HG02884 (cell line): ENCODE measurements around the gene HYOU1.
"Not testable (repeated sequence)": the region's sequence is repeated elsewhere in the genome, so short reads cannot be mapped to it uniquely, and the experiment has no call there.

Source experiments
- ATAC-seq: cut with Tn5 transposase; IDR thresholded peaks from one replicate; pipeline ENCODE4 v1.9.1; 2021; ENCODE audit warnings: mild to moderate bottlenecking, moderate library complexity; ENCODE audit not compliant: unreplicated experiment

Gene HYOU1

DNA sequence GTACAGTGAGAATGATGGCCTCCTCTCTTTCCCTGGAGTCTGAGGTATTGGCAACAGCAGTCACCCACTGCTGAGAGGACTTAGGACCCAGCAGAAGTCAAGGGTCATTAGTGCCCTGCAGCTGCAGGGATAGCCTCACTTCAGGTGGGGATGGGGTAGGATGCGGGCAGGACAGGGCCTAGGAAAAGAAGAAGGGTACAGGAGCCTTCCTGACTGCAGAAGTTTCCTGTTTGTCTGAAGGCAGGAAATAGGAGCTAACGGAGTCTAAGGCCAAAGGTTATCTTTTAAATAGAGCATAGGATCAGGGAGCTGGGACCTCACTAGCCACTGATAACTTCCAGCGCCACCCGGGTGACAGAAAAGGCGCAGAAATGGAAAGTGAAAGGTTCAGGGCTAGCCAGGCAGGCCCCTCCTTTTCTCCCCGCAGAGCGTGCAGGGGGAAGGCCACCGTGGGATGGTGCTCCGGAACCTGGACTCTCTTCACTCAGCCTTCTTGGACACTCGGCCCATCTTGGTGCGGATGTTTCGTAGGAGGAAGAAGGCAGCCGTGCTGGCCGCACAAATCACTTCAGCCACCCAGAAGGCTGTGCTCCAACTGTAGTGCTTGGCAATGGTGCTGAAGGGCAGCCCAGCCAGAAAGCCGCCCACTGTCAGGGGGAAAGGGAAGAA, 32.4 kb downstream of the HYOU1 start:
- no peak for ATAC-seq

DNA sequence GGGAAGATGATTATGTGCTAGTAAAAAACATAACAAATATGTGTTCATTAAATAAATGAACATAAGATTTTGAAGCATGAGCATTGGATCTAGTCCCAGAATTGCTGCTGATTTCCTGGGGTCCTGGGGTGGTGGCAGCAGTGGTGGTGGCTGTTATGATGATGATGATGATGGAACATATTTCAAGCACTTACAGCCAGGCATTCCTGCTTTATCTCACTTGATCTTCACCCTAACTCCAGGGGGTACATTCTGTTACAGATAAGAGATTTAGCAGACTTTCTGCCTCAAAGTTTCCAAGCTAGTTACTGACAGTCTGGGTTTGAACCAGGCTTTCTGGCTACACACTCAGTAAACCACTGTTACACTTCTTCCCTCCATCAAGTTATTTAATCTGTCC, 33.3 kb downstream of the HYOU1 start:
- ATAC-seq, result no peak

DNA sequence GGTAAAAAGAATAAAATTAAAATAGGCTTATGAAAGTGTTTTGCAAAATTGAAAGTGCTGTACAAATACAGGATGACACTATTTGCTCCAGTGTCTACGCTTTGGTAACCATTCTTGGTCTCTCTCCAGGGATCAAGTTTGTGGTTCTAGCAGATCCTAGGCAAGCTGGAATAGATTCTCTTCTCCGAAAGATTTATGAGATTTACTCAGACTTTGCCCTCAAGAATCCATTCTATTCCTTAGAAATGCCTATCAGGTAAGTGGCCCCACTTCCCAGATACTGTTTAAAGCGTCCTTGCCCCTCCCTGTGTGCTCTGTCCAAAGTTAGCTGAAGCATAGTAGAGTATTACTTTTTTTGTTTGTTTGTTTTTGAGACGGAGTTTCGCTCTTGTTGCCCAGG, 35.4 kb downstream of the HYOU1 start:
- no peak for ATAC-seq

GRCh38 chr11:119019996-119020395, 37.0 kb downstream of the HYOU1 start:
- ATAC-seq, result no peak

DNA sequence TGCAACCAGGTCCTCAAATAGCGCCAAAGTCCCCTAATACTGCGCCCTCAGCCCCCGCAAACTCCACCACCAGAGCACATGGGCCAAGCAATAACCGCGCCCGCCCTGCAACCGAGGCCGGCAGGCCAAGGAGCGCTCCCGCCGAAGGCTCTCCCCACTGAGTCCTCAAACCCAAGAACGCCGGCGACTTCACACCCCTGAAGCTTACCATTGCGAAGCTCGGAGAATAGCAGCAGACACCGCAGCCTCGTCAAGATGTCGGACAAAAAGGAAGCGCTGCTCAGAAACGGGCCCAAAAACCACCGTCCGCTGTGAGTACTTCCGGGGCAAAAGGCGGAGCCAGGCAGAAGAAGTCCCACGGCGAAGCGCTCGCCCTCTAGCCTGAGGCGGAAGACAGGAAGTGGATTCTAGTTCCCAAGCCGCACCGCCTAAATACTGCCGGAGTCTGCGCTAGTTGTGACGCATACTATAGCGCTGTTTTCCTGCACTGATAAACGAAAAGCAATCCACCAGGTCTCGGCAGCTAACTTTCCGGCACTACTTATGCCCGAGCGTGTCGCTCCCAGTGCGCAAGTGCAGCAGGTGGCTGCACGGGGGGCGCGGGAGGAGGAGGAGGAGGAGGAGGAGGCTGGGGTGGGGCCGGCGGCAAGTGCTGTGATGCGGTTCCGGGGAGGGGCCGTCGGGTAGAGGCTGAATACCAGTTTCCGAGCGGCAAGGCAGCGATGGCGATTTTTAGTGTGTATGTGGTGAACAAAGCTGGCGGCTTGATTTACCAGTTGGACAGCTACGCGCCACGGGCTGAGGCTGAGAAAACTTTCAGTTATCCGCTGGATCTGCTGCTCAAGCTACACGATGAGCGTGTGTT, 38.7 kb downstream of the HYOU1 start, which contains the start of the genes RPS25 and TRAPPC4:
RPS25 (minus strand) TSS at position 270 of the 865 bp plus-strand sequence; CDS start at position 211, 59 bp downstream.
TRAPPC4 (plus strand) TSS at position 693 of the 865 bp plus-strand sequence; CDS start at position 723, 30 bp downstream.
- ATAC-seq, result peak; percentile 85

GRCh38 chr11:119017377-119017776, 39.6 kb downstream of the HYOU1 start:
- not testable (repeated sequence) for ATAC-seq

GRCh38 chr11:119016216-119017009, 40.6 kb downstream of the HYOU1 start:
- ATAC-seq, result no peak

- no peak for ATAC-seq
Observed at GRCh38 chr11:119015054-119015611, 41.9 kb downstream of the HYOU1 start.

DNA sequence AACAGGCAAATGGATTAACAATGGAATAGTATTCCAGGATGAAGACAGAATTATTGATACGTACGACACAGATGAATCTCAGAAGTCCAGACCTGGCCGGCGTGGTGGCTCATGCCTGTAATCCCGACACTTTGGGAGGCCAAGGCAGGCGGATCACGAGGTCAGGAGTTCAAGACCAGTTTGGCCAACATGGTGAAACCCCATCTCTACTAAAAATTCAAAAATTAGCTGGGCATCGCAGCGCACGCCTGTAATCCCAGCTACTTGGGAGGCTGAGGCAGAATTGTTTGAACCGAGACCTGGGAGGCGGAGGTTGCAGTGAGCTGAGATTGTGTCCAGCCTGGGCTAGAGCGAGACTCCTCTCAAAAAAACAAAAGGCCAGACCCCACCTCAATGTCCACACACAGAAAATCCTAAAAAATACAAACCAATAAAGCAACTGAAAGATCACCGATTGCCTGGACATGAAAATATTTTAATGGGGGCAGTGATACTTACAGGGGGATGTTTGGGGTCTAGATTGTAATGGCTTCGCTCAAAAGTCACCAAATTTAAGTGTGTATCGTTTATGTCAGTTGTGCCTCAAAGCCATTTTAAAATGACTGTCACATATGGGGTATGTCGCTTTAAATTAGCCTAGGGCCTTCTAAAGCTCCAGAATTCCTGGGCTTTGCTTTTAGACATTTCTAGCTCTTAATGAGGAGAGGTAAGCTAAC, 42.6 kb downstream of the HYOU1 start:
- ATAC-seq, result no peak

- ATAC-seq, result no peak
Observed at GRCh38 chr11:119012629-119013170, 44.3 kb downstream of the HYOU1 start.

GRCh38 chr11:119011476-119012053, 45.4 kb downstream of the HYOU1 start:
- ATAC-seq, result no peak

- ATAC-seq, result no peak
Observed at GRCh38 chr11:119006656-119007055, 50.3 kb downstream of the HYOU1 start.

DNA sequence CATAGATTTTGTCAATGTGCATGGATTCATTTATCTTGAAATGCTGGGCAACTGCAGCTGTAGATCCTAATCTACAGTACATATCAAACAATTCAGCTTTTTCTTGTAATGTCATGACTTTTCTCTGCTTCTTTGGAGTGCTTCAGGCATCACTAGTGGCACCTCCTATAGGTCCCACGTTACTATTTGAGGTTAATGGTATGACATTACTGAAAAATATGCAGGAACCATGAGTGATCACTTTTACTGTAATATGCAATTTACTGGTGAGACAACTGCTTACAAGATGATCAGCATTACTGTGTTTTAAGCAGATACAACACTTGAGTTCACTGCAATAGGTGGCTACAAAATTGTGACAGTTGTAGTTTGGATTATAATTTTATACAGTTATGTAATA, 56.1 kb downstream of the HYOU1 start:
- ATAC-seq, result no peak

GRCh38 chr11:118998822-118999221, 58.2 kb downstream of the HYOU1 start:
- no peak for ATAC-seq

DNA sequence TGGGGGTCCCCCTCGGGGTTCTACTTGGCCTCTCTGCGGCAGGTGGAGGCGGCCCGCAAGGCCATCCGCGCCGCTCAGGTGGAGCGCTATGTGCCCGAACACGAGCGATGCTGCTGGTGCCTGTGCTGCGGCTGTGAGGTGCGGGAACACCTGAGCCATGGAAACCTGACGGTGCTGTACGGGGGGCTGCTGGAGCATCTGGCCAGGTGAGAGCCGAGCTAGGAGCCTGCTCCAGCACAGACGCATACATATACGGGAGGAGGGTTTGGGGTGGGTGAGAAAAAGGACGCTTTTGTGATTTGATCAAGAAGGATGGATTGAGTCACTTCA, 58.7 kb downstream of the HYOU1 start:
- ATAC-seq, result no peak

- peak; percentile 85 for ATAC-seq
Observed at GRCh38 chr11:118997627-118998387, 59.2 kb downstream of the HYOU1 start, which contains the start of gene CENATAC. Gene CENATAC, plus strand, starts transcription at chr11:118998138. Its CDS starts 60 bp downstream, at chr11:118998198.

GRCh38 chr11:118996926-118997626, 59.9 kb downstream of the HYOU1 start:
- peak; percentile 15 for ATAC-seq
